ENCODE measurements around the gene IFI44L.

IFI44L gene

GRCh38 chr1:78688697-78689096 is 68.4 kb downstream of the IFI44L start:
- DNase-seq (ENCODE audit: low read depth in 2 of 2), result peak; percentile 49 to 57

- DNase-seq (ENCODE audit: low read depth in 2 of 2), result no peak
Observed at GRCh38 chr1:78690516-78690915, 70.3 kb downstream of the IFI44L start.

GRCh38 chr1:78691995-78692747 is 71.9 kb downstream of the IFI44L start:
- DNase-seq (ENCODE audit: low read depth in 2 of 2), result no peak

All from fibroblast of skin of left quadriceps (primary cell).